ENCODE results near the gene PIEZO2.

- TF ChIP-seq POLR2A (IDR thresholded peaks at IDR 0.05; ENCODE audit: low read depth) (no peak), CTCF (IDR thresholded peaks at IDR 0.05) (no peak), EP300 (IDR thresholded peaks at IDR 0.05) (no peak)
Observed at GRCh38 chr18:10789180-10789579, 360.2 kb downstream of the PIEZO2 start.
